Measurements from ENCODE around the gene ADM2. TPM values are rescaled to one million over a fixed set of nuclear protein-coding genes. Genes with fewer than 3 reads are reported as not detected.

The ADM2 gene
- total RNA-seq, 1 donor from 2014 or later: not detected

DNA sequence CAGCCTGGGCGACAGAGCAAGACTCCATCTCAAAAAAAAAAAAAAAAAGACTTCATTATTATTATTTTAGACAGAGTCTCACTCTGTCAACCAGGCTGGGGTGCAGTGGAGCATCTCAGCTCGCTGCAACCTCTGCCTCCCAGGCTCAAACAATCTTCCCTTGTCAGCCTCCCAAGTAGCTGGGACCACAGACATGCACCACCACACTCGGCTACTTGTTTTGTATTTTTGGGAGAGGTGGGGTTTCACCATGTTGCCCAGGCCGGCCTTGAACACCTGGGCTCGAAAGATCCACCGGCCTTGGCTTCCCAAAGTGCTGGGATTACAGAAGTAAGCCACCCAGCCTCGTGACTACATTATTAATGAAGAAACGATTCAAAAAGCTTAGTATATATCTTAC lies 53.8 kb downstream of the ADM2 start:
- TF ChIP-seq, protein P1, sequence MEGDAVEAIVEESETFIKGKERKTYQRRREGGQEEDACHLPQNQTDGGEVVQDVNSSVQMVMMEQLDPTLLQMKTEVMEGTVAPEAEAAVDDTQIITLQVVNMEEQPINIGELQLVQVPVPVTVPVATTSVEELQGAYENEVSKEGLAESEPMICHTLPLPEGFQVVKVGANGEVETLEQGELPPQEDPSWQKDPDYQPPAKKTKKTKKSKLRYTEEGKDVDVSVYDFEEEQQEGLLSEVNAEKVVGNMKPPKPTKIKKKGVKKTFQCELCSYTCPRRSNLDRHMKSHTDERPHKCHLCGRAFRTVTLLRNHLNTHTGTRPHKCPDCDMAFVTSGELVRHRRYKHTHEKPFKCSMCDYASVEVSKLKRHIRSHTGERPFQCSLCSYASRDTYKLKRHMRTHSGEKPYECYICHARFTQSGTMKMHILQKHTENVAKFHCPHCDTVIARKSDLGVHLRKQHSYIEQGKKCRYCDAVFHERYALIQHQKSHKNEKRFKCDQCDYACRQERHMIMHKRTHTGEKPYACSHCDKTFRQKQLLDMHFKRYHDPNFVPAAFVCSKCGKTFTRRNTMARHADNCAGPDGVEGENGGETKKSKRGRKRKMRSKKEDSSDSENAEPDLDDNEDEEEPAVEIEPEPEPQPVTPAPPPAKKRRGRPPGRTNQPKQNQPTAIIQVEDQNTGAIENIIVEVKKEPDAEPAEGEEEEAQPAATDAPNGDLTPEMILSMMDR (IDR thresholded peaks at IDR 0.05): no peak

More for the DNA sequence above, 53.8 kb downstream of the ADM2 start:
- Histone ChIP-seq H3K27me3 (peaks cover 11% of the 10 kb centered on the region), H3K9me3 (no peaks in the 10 kb centered on the region), H3K4me1 (peaks cover 12 to 25% of the 10 kb centered on the region in 2 donors), H3K36me3 (no peaks in the 10 kb centered on the region), H3K27ac (no peak overlapping the region), H3K4me3 (no peak overlapping the region)
- intact Hi-C loops (cut with DNase I): no loop called here
- DNase-seq (ENCODE audit: low spot score in 2 of 2): no peak

Other genes with a start within 250 kb of the ADM2 start
- gene TUBGCP6, start 236.5 kb upstream of the ADM2 start, total RNA-seq: 58.1 TPM
- 73.2 TPM for gene HDAC10, start 230.3 kb upstream of the ADM2 start, total RNA-seq
- 29.4 TPM for gene MAPK12, start 219.9 kb upstream of the ADM2 start, total RNA-seq
- 117 TPM for gene MAPK11, start 211.2 kb upstream of the ADM2 start, total RNA-seq
- 287 TPM for gene PLXNB2, start 173.9 kb upstream of the ADM2 start, total RNA-seq
- 1.4 TPM for gene DENND6B, start 154.5 kb upstream of the ADM2 start, total RNA-seq
- gene PPP6R2, start 138.2 kb upstream of the ADM2 start, total RNA-seq: 55.5 TPM
- 98.8 TPM for gene SBF1, start 6.5 kb upstream of the ADM2 start, total RNA-seq
- gene MIOX, start 5.3 kb downstream of the ADM2 start, total RNA-seq: not detected
- 119 TPM for gene LMF2, start 26.2 kb downstream of the ADM2 start, total RNA-seq
- gene NCAPH2, start 26.7 kb downstream of the ADM2 start, total RNA-seq: 41.7 TPM
- not detected for gene SCO2, start 44.1 kb downstream of the ADM2 start, total RNA-seq
- gene TYMP, start 48.5 kb downstream of the ADM2 start, total RNA-seq: 150 TPM
- gene KLHDC7B, start 64.4 kb downstream of the ADM2 start, total RNA-seq: not detected
- not detected for gene SYCE3, start 81.4 kb downstream of the ADM2 start, total RNA-seq
- gene CPT1B, start 96.9 kb downstream of the ADM2 start, total RNA-seq: 0.43 TPM
- 82.4 TPM for gene CHKB, start 101.3 kb downstream of the ADM2 start, total RNA-seq
- gene MAPK8IP2, start 119.2 kb downstream of the ADM2 start, total RNA-seq: not detected
- gene ARSA, start 146.6 kb downstream of the ADM2 start, total RNA-seq: 111 TPM
- 128 TPM for gene SHANK3, start 191.3 kb downstream of the ADM2 start, total RNA-seq